Keratinocyte (primary cell): ENCODE results near the gene SYNE1.

Experiments
- EZH2 ChIP-seq: IDR thresholded peaks from one replicate; pipeline ENCODE4 v1.6.1; 2012; ENCODE audit warnings: inconsistent platforms, mild to moderate bottlenecking, low read length, moderate library complexity
- TF ChIP-seq, protein P1 (sequence below), 3 experiments: IDR thresholded peaks in 1 of 3; conservative IDR thresholded peaks in 1 of 3; optimal IDR thresholded peaks in 1 of 3; 2 replicates in 2 of 3; 3 replicates in 1 of 3; pipeline versions ENCODE3 to v1.5.1; 2011; ENCODE audit warnings: low read length in 3 of 3, mild to moderate bottlenecking in 3 of 3, moderate library complexity in 2 of 3, control low read depth in 1 of 3, inconsistent platforms in 1 of 3; ENCODE audit not compliant: insufficient read depth in 2 of 3; ENCODE audit errors: extremely low read depth in 1 of 3

DNA sequence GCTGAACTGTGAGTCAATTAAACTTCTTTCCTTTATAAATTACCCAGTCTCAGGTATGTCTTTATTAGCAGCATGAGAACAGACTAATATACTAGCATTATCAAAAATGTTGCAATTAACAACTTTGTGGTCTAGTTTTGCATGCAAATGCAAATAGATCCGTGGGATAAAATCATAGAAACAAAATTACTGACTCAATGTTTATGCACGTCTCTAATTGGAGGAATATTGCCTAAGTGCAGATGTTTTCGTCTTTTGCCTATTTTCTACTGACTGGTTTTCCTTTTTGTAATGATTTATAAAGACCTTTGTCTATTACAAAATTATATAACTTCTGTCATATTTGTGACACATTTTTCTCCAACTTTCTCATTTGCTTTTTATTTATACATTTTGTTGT, 51.9 kb downstream of the SYNE1 start:
- TF ChIP-seq, protein P1, sequence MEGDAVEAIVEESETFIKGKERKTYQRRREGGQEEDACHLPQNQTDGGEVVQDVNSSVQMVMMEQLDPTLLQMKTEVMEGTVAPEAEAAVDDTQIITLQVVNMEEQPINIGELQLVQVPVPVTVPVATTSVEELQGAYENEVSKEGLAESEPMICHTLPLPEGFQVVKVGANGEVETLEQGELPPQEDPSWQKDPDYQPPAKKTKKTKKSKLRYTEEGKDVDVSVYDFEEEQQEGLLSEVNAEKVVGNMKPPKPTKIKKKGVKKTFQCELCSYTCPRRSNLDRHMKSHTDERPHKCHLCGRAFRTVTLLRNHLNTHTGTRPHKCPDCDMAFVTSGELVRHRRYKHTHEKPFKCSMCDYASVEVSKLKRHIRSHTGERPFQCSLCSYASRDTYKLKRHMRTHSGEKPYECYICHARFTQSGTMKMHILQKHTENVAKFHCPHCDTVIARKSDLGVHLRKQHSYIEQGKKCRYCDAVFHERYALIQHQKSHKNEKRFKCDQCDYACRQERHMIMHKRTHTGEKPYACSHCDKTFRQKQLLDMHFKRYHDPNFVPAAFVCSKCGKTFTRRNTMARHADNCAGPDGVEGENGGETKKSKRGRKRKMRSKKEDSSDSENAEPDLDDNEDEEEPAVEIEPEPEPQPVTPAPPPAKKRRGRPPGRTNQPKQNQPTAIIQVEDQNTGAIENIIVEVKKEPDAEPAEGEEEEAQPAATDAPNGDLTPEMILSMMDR (optimal IDR thresholded peaks at IDR 0.05 in 1 of 3, IDR thresholded peaks at IDR 0.05 in 1 of 3, conservative IDR thresholded peaks at IDR 0.05 in 1 of 3; ENCODE audit: extremely low read depth in 1 of 3, insufficient read depth in 2 of 3, low read length in 3 of 3), result no peak
- TF ChIP-seq EZH2, result no peak
